Activated B cell treated with CpG ODN at 0.5 μM for 24 hours (primary cell): ENCODE measurements around the gene GSC2. TPM values are rescaled to one million over a fixed set of nuclear protein-coding genes. Genes with fewer than 3 reads are reported as not detected.

ENCODE experiments used
- ATAC-seq: fragments of 200-7000 bp; cut with Tn5 transposase; one replicate; pipeline ENCODE4 v1.10.0; 2021; ENCODE audit warnings: low read depth, mild to moderate bottlenecking, moderate library complexity
- CTCF ChIA-PET: fragments of 350-600 bp; sonication (Branson Sonifier 250); formaldehyde crosslinking; loops from one replicate; lab custom pipeline; 2021; ENCODE audit warnings: antibody characterized with exemption; lab: Charles Lee
- POLR2A ChIA-PET: fragments of 350-600 bp; sonication (Branson Sonifier 250); formaldehyde crosslinking; loops from one replicate; lab custom pipeline; 2021; ENCODE audit warnings: antibody characterized with exemption; lab: Charles Lee
- DNase-seq: peaks from one replicate; pipeline ENCODE4 v3.0.0; 2022
- H3K27ac Mint-ChIP-seq: one replicate; pipeline ENCODE4 v1.8.0; 2020; ENCODE audit warnings: mixed read lengths
- H3K27me3 Mint-ChIP-seq: one replicate; pipeline ENCODE4 v1.8.0; 2021; ENCODE audit warnings: mixed read lengths
- H3K36me3 Mint-ChIP-seq: one replicate; pipeline ENCODE4 v1.8.0; 2021; ENCODE audit warnings: low read depth, mixed read lengths
- H3K4me1 Mint-ChIP-seq: one replicate; pipeline ENCODE4 v1.8.0; 2021; ENCODE audit warnings: mixed read lengths
- H3K4me3 Mint-ChIP-seq: one replicate; pipeline ENCODE4 v1.8.0; 2020; ENCODE audit warnings: mild to moderate bottlenecking, mixed read lengths
- H3K9me3 Mint-ChIP-seq: one replicate; pipeline ENCODE4 v1.8.0; 2020; ENCODE audit warnings: mixed read lengths
- CTCF ChIP-seq: fragments of 200-600 bp; IDR thresholded peaks from one replicate; pipeline ENCODE4 v1.8.0; 2022; ENCODE audit warnings: antibody characterized with exemption, mild to moderate bottlenecking
- intact Hi-C: fragments of 100-400 bp; cut with micrococcal nuclease; formaldehyde crosslinking; loops from one replicate; pipeline ENCODE4 v1.15.1; 2024
- total RNA-seq: library from RNA; stranded (reverse); gene quantifications from 2 replicates; pipeline ENCODE4 v1.2.3, GENCODE V29; 2022

Gene GSC2
- total RNA-seq, 1 donor from 2014 or later, result not detected

GRCh38 chr22:19132153-19132552, 17.9 kb downstream of the GSC2 start:
- ChIA-PET POLR2A (no interaction called here), CTCF (no interaction called here)
- DNase-seq, result no peak
- ATAC-seq, result no peak
- H3K27me3 Mint-ChIP-seq, result no peaks in the 10 kb centered on the region
- H3K9me3 Mint-ChIP-seq, result no peaks in the 10 kb centered on the region
- no peak overlapping the region for H3K4me3 Mint-ChIP-seq
- peaks cover 55% of the 10 kb centered on the region for H3K36me3 Mint-ChIP-seq
- intact Hi-C loops, result no loop called here
- TF ChIP-seq CTCF, result no peak
- H3K4me1 Mint-ChIP-seq, result no peaks in the 10 kb centered on the region
- H3K27ac Mint-ChIP-seq, result no peak overlapping the region

- Mint-ChIP-seq H3K27ac (no peak overlapping the region), H3K27me3 (no peaks in the 10 kb centered on the region), H3K4me1 (no peaks in the 10 kb centered on the region), H3K9me3 (no peaks in the 10 kb centered on the region), H3K4me3 (no peak overlapping the region), H3K36me3 (peaks cover 50% of the 10 kb centered on the region)
- no peak for DNase-seq
- ATAC-seq, result no peak
- TF ChIP-seq CTCF, result no peak
- intact Hi-C loops, result no loop called here
- POLR2A ChIA-PET, result no interaction called here
- CTCF ChIA-PET, result no interaction called here
These were observed 18.4 kb downstream of the GSC2 start for GRCh38 chr22:19131685-19132015.

GRCh38 chr22:19130959-19131684, 19.0 kb downstream of the GSC2 start, which contains the start of gene TSSK2:
TSSK2 (plus strand) TSS chr22:19131308; CDS start chr22:19131400, 92 bp downstream.
- H3K4me3 Mint-ChIP-seq, result no peak within 1 kb of the TSS
- intact Hi-C loops, result no loop called here
- no peaks in the 10 kb centered on the region for H3K4me1 Mint-ChIP-seq
- H3K27ac Mint-ChIP-seq, result no peak within 1 kb of the TSS
- DNase-seq, result no peak
- no peaks in the 10 kb centered on the region for H3K27me3 Mint-ChIP-seq
- no peak for TF ChIP-seq CTCF
- peaks cover 45% of the 10 kb centered on the region for H3K36me3 Mint-ChIP-seq
- H3K9me3 Mint-ChIP-seq, result no peaks in the 10 kb centered on the region
- CTCF ChIA-PET, result no interaction called here
- POLR2A ChIA-PET, result no interaction called here
- no peak for ATAC-seq

GRCh38 chr22:19129871-19130270, 20.2 kb downstream of the GSC2 start:
- Mint-ChIP-seq H3K27me3 (no peaks in the 10 kb centered on the region), H3K9me3 (no peaks in the 10 kb centered on the region), H3K27ac (no peak overlapping the region), H3K4me3 (no peak overlapping the region), H3K4me1 (no peaks in the 10 kb centered on the region), H3K36me3 (peaks cover 36% of the 10 kb centered on the region)
- CTCF ChIA-PET, result no interaction called here
- POLR2A ChIA-PET, result no interaction called here
- intact Hi-C loops, result no loop called here
- DNase-seq (no peak), ATAC-seq (no peak)
- no peak for TF ChIP-seq CTCF

- ATAC-seq, result no peak
- ChIA-PET POLR2A (no interaction called here), CTCF (no interaction called here)
- Mint-ChIP-seq H3K4me3 (no peak overlapping the region), H3K27ac (no peak overlapping the region), H3K4me1 (no peaks in the 10 kb centered on the region), H3K9me3 (no peaks in the 10 kb centered on the region), H3K36me3 (peaks cover 28% of the 10 kb centered on the region), H3K27me3 (no peaks in the 10 kb centered on the region)
- intact Hi-C loops, result no loop called here
- DNase-seq, result no peak
- no peak for TF ChIP-seq CTCF
These were observed 21.0 kb downstream of the GSC2 start for GRCh38 chr22:19128946-19129727.
